HCT116 (cell line): ENCODE data around the gene PKN2. TPM values are rescaled to one million over a fixed set of nuclear protein-coding genes. Genes with fewer than 3 reads are reported as not detected.

ENCODE experiments used
- ATAC-seq: fragments of 200-7000 bp; cut with Tn5 transposase; 2 replicates; pipeline ENCODE4 v1.9.1; 2020; ENCODE audit warnings: mild to moderate bottlenecking, moderate library complexity
- BruUV-seq: library from RNA; stranded (reverse); fragments of 400-500 nt; replicated peaks from 2 replicates; lab custom pipeline; 2021; lab: Mats Ljungman, UMichigan
- CTCF ChIA-PET: fragments of 300-600 bp; sonication (Branson Sonifier 250); formaldehyde crosslinking; loops from one replicate; lab custom pipeline; 2021; ENCODE audit warnings: antibody characterized with exemption; lab: Charles Lee
- POLR2A ChIA-PET: fragments of 300-600, 350-600 bp; sonication (Branson Sonifier 250); formaldehyde crosslinking; loops from one replicate; lab custom pipeline; 2021; ENCODE audit warnings: antibody characterized with exemption; lab: Charles Lee
- RAD21 ChIA-PET, 2 experiments: fragments of 300-600 bp; sonication (Branson Sonifier 250); formaldehyde crosslinking; loops; one replicate each; lab custom pipeline; 2023; ENCODE audit warnings: low total read pairs in 2 of 2; ENCODE audit not compliant: uncharacterized antibody in 2 of 2, unreplicated experiment in 2 of 2, low non-redundant PET in 1 of 2; lab: Charles Lee
- DNase-seq: peaks from one replicate; pipeline ENCODE4 v3.0.0-alpha.2; 2010; ENCODE audit warnings: low read depth, low spot score
- H2AFZ ChIP-seq: fragments of 200-600 bp; shearing (Covaris generic), sonication (generic); 2 replicates; pipeline ENCODE4 v1.6.1; 2017; ENCODE audit warnings: low read depth, mixed run types, mixed read lengths, antibody characterized with exemption, low read length; ENCODE audit not compliant: poor library complexity, severe bottlenecking
- H3K27ac ChIP-seq: 2 replicates; pipeline ENCODE4 v1.5.1; 2012; ENCODE audit warnings: low read depth, low read length
- H3K27me3 ChIP-seq: fragments of 200-600 bp; sonication (generic); 2 replicates; pipeline ENCODE4 v1.6.1; 2016; ENCODE audit warnings: mixed run types, low read length, mixed read lengths; ENCODE audit not compliant: insufficient read depth
- H3K36me3 ChIP-seq, 2 experiments: fragments of 200-500 bp in 1 of 2; fragments of 200-600 bp in 1 of 2; sonication (Bioruptor generic) in 1 of 2; sonication (generic) in 1 of 2; 2 replicates each; pipeline versions ENCODE4 v1.5.1 to v1.6.1; 2014 to 2016; ENCODE audit warnings: low read length in 2 of 2, inconsistent platforms in 1 of 2, mixed read lengths in 1 of 2, mixed run types in 1 of 2; ENCODE audit not compliant: insufficient read depth in 2 of 2, control insufficient read depth in 1 of 2
- H3K4me1 ChIP-seq, 2 experiments: fragments of 200-600 bp in 1 of 2; sonication (generic) in 1 of 2; 2 replicates each; pipeline versions ENCODE4 v1.5.1 to v1.6.1; 2012 to 2017; ENCODE audit warnings: low read length in 2 of 2, inconsistent platforms in 1 of 2, mild to moderate bottlenecking in 1 of 2, mixed read lengths in 1 of 2, mixed run types in 1 of 2, moderate library complexity in 1 of 2; ENCODE audit not compliant: insufficient read depth in 2 of 2, control insufficient read depth in 1 of 2
- H3K4me2 ChIP-seq: fragments of 200-600 bp; sonication (generic); 2 replicates; pipeline ENCODE4 v1.6.1; 2017; ENCODE audit warnings: mixed run types, low read length, mixed read lengths
- H3K4me3 ChIP-seq, 2 experiments: fragments of 200-600 bp in 1 of 2; sonication (generic) in 1 of 2; replicated peaks in 1 of 2; 2 replicates each; pipeline ENCODE4 v1.5.1; 2011 to 2016; ENCODE audit warnings: low read length in 2 of 2, control low read depth in 1 of 2, low read depth in 1 of 2, mild to moderate bottlenecking in 1 of 2, mixed read lengths in 1 of 2, mixed run types in 1 of 2
- H3K79me2 ChIP-seq: fragments of 200-600 bp; sonication (generic); 2 replicates; pipeline ENCODE4 v1.6.1; 2017; ENCODE audit warnings: mild to moderate bottlenecking, mixed run types, low read length, moderate library complexity, mixed read lengths; ENCODE audit not compliant: insufficient read depth
- H3K9ac ChIP-seq: fragments of 200-600 bp; sonication (generic); 2 replicates; pipeline ENCODE4 v1.6.1; 2016; ENCODE audit warnings: low read length, mixed read lengths
- H3K9me2 ChIP-seq: fragments of 200-600 bp; sonication (generic), shearing (Covaris generic); 2 replicates; pipeline ENCODE4 v1.6.1; 2017; ENCODE audit warnings: mixed run types, mild to moderate bottlenecking, moderate library complexity; ENCODE audit not compliant: insufficient read depth
- H3K9me3 ChIP-seq, 2 experiments: fragments of 200-500 bp in 1 of 2; fragments of 200-600 bp in 1 of 2; sonication (Bioruptor generic) in 1 of 2; sonication (generic) in 1 of 2; 2 replicates each; pipeline ENCODE4 v1.6.1; 2014 to 2017; ENCODE audit warnings: low read length in 2 of 2, mixed read lengths in 2 of 2, inconsistent platforms in 1 of 2, low read depth in 1 of 2, mild to moderate bottlenecking in 1 of 2, mixed run types in 1 of 2, moderate library complexity in 1 of 2; ENCODE audit not compliant: control insufficient read depth in 1 of 2, insufficient read depth in 1 of 2
- H4K20me1 ChIP-seq: fragments of 200-600 bp; sonication (generic), shearing (Covaris generic); 2 replicates; pipeline ENCODE4 v1.6.1; 2017; ENCODE audit warnings: mixed run types, mild to moderate bottlenecking, moderate library complexity; ENCODE audit not compliant: insufficient read depth
- EGR1 ChIP-seq: IDR thresholded peaks from 2 replicates; pipeline ENCODE4 v1.6.1; 2012; ENCODE audit warnings: low read depth
- EZH2 ChIP-seq: fragments of 200-600 bp; sonication (generic); IDR thresholded peaks from 2 replicates; pipeline ENCODE4 v1.6.1; 2017; ENCODE audit warnings: antibody characterized with exemption, mixed run types
- FOSL1 ChIP-seq: IDR thresholded peaks from 2 replicates; pipeline ENCODE4 v1.6.1; 2012; ENCODE audit warnings: low read depth
- POLR2A ChIP-seq: IDR thresholded peaks from 2 replicates; pipeline ENCODE4 v1.7.0; 2011; ENCODE audit warnings: borderline replicate concordance; ENCODE audit not compliant: insufficient read depth, insufficient read length; ENCODE audit errors: extremely low read depth
- SP1 ChIP-seq: IDR thresholded peaks from 2 replicates; pipeline ENCODE4 v1.6.1; 2012; ENCODE audit warnings: low read depth
- intact Hi-C: fragments of 100-400 bp; cut with micrococcal nuclease; formaldehyde crosslinking; loops from 2 replicates; pipeline ENCODE4 v1.10.0; 2022
- total RNA-seq: library from RNA; stranded (reverse); gene quantifications from one replicate; pipeline ENCODE4 v1.2.1, GENCODE V29; 2021; ENCODE audit not compliant: unreplicated experiment
- TF ChIP-seq, protein P1 (sequence below): IDR thresholded peaks from 2 replicates; pipeline ENCODE4 v1.6.1; 2012; ENCODE audit warnings: low read depth
- TF ChIP-seq, protein P2 (sequence below): IDR thresholded peaks from 2 replicates; pipeline ENCODE4 v1.6.1; 2012
- TF ChIP-seq, protein P3 (sequence below): IDR thresholded peaks from 2 replicates; pipeline ENCODE4 v1.6.1; 2012
- TF ChIP-seq, protein P4 (sequence below), 3 experiments: fragments of 200-600 bp in 1 of 3; sonication (generic) in 1 of 3; IDR thresholded peaks in 2 of 3; conservative IDR thresholded peaks in 1 of 3; 2 replicates each; pipeline ENCODE4 v1.5.1; 2012 to 2017; ENCODE audit warnings: low read depth in 2 of 3, low read length in 2 of 3, antibody characterized with exemption in 1 of 3, borderline replicate concordance in 1 of 3, control low read depth in 1 of 3, mild to moderate bottlenecking in 1 of 3, mixed read lengths in 1 of 3, mixed run types in 1 of 3, moderate library complexity in 1 of 3; ENCODE audit not compliant: insufficient read depth in 1 of 3

PKN2 gene
- total RNA-seq, 1 experiment from 2014 or later: 44.3 TPM

DNA sequence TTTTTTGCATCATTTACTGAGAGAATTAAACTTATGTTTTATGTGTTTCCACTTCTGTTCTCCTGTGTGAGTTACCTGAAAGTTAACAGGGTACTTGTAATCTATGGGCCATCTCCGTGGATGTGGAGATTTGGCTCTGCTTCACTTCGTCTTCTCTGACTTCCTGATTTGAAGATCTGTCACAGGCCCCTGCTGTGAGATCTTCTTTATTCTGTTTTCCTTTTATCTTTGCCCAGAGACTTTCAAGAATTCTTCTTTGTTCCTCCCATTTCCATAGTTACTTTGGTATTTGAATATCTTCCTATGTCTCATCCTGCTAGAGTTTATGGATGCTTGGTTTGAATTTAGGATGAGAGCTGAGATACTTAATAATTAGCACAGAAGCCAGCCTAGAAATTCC lies 35.4 kb upstream of the PKN2 start:
- no TSS peak for BruUV-seq
- no peaks in the 10 kb centered on the region for H3K79me2 ChIP-seq
- H4K20me1 ChIP-seq: no peaks in the 10 kb centered on the region
- no peak overlapping the region for H3K9ac ChIP-seq
- no peaks in the 10 kb centered on the region for H3K9me3 ChIP-seq
- intact Hi-C loops: no loop called here
- no peak overlapping the region for H3K4me2 ChIP-seq
- ChIA-PET CTCF (no interaction called here), POLR2A (no interaction called here), RAD21 (no interaction called here)
- no peak overlapping the region for H3K27ac ChIP-seq
- ATAC-seq: no peak
- no peaks in the 10 kb centered on the region for H3K9me2 ChIP-seq
- H3K4me1 ChIP-seq: no peaks in the 10 kb centered on the region
- no peaks in the 10 kb centered on the region for H3K27me3 ChIP-seq
- DNase-seq: no peak
- H2AFZ ChIP-seq: no peak overlapping the region
- TF ChIP-seq FOSL1 (no peak), EGR1 (no peak), EZH2 (no peak), POLR2A (no peak), SP1 (no peak)
- TF ChIP-seq, protein P1, sequence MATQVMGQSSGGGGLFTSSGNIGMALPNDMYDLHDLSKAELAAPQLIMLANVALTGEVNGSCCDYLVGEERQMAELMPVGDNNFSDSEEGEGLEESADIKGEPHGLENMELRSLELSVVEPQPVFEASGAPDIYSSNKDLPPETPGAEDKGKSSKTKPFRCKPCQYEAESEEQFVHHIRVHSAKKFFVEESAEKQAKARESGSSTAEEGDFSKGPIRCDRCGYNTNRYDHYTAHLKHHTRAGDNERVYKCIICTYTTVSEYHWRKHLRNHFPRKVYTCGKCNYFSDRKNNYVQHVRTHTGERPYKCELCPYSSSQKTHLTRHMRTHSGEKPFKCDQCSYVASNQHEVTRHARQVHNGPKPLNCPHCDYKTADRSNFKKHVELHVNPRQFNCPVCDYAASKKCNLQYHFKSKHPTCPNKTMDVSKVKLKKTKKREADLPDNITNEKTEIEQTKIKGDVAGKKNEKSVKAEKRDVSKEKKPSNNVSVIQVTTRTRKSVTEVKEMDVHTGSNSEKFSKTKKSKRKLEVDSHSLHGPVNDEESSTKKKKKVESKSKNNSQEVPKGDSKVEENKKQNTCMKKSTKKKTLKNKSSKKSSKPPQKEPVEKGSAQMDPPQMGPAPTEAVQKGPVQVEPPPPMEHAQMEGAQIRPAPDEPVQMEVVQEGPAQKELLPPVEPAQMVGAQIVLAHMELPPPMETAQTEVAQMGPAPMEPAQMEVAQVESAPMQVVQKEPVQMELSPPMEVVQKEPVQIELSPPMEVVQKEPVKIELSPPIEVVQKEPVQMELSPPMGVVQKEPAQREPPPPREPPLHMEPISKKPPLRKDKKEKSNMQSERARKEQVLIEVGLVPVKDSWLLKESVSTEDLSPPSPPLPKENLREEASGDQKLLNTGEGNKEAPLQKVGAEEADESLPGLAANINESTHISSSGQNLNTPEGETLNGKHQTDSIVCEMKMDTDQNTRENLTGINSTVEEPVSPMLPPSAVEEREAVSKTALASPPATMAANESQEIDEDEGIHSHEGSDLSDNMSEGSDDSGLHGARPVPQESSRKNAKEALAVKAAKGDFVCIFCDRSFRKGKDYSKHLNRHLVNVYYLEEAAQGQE: no peak
- TF ChIP-seq, protein P2, sequence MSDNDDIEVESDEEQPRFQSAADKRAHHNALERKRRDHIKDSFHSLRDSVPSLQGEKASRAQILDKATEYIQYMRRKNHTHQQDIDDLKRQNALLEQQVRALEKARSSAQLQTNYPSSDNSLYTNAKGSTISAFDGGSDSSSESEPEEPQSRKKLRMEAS: no peak
- TF ChIP-seq, protein P3, sequence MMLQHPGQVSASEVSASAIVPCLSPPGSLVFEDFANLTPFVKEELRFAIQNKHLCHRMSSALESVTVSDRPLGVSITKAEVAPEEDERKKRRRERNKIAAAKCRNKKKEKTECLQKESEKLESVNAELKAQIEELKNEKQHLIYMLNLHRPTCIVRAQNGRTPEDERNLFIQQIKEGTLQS: no peak
- TF ChIP-seq, protein P4, sequence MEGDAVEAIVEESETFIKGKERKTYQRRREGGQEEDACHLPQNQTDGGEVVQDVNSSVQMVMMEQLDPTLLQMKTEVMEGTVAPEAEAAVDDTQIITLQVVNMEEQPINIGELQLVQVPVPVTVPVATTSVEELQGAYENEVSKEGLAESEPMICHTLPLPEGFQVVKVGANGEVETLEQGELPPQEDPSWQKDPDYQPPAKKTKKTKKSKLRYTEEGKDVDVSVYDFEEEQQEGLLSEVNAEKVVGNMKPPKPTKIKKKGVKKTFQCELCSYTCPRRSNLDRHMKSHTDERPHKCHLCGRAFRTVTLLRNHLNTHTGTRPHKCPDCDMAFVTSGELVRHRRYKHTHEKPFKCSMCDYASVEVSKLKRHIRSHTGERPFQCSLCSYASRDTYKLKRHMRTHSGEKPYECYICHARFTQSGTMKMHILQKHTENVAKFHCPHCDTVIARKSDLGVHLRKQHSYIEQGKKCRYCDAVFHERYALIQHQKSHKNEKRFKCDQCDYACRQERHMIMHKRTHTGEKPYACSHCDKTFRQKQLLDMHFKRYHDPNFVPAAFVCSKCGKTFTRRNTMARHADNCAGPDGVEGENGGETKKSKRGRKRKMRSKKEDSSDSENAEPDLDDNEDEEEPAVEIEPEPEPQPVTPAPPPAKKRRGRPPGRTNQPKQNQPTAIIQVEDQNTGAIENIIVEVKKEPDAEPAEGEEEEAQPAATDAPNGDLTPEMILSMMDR (IDR thresholded peaks at IDR 0.05 in 2 of 3, conservative IDR thresholded peaks at IDR 0.05 in 1 of 3; ENCODE audit: borderline replicate concordance in 1 of 3, insufficient read depth in 1 of 3, low read depth in 2 of 3, low read length in 2 of 3): no peak
- H3K36me3 ChIP-seq: no peaks in the 10 kb centered on the region
- no peak overlapping the region for H3K4me3 ChIP-seq
